K562 (cell line): ENCODE measurements around the gene GARNL3.

Source experiments
- PATZ1 ChIP-seq: fragments of 250-450 bp; sonication (Bioruptor Pico); IDR thresholded peaks from 2 replicates; pipeline ENCODE4 v1.5.0; 2020; ENCODE audit warnings: mild to moderate bottlenecking, borderline replicate concordance
- PML ChIP-seq: IDR thresholded peaks from 2 replicates; pipeline ENCODE4 v1.6.1; 2012; ENCODE audit warnings: low read length, inconsistent platforms

GRCh38 chr9:127390248-127390545, 125.6 kb downstream of the GARNL3 start:
- TF ChIP-seq PML (no peak), PATZ1 (CRISPR knock-in tag) (no peak)
